GM23248 (cell line): ENCODE results near the gene DYSF. TPM values are rescaled to one million over a fixed set of nuclear protein-coding genes. Genes with fewer than 3 reads are reported as not detected.

ENCODE experiments used
- DNase-seq: peaks from one replicate; pipeline ENCODE4 v3.0.0-alpha.2; 2015
- H2AFZ ChIP-seq: fragments of 200-600 bp; sonication (generic); 2 replicates; pipeline ENCODE4 v1.6.1; 2016; ENCODE audit warnings: antibody characterized with exemption
- H3F3A ChIP-seq: fragments of 200-600 bp; sonication (generic); 2 replicates; pipeline ENCODE4 v1.6.1; 2016; ENCODE audit warnings: mild to moderate bottlenecking, antibody characterized with exemption, mixed run types; ENCODE audit not compliant: insufficient read depth
- H3K27ac ChIP-seq: fragments of 200-600 bp; sonication (generic); 2 replicates; pipeline ENCODE4 v1.5.1; 2016; ENCODE audit warnings: mild to moderate bottlenecking
- H3K27me3 ChIP-seq: fragments of 200-600 bp; sonication (generic); replicated peaks from 2 replicates; pipeline ENCODE4 v1.6.1; 2016; ENCODE audit warnings: mild to moderate bottlenecking; ENCODE audit not compliant: insufficient read depth
- H3K36me3 ChIP-seq: fragments of 200-600 bp; sonication (generic); 2 replicates; pipeline ENCODE4 v1.6.1; 2016; ENCODE audit warnings: low read depth, mild to moderate bottlenecking
- H3K4me1 ChIP-seq: fragments of 200-600 bp; sonication (generic); 2 replicates; pipeline ENCODE4 v1.6.1; 2016; ENCODE audit warnings: mild to moderate bottlenecking; ENCODE audit not compliant: insufficient read depth
- H3K4me2 ChIP-seq: fragments of 200-600 bp; sonication (generic); one replicate; pipeline ENCODE4 v1.6.1; 2016; ENCODE audit warnings: mild to moderate bottlenecking; ENCODE audit not compliant: unreplicated experiment
- H3K4me3 ChIP-seq: fragments of 200-600 bp; sonication (generic); 2 replicates; pipeline ENCODE4 v1.5.1; 2016; ENCODE audit warnings: mild to moderate bottlenecking
- H3K79me2 ChIP-seq: fragments of 200-600 bp; sonication (generic); 2 replicates; pipeline ENCODE4 v1.6.1; 2016; ENCODE audit warnings: mild to moderate bottlenecking; ENCODE audit not compliant: insufficient read depth
- H3K9ac ChIP-seq: fragments of 200-600 bp; sonication (generic); 2 replicates; pipeline ENCODE4 v1.6.1; 2016; ENCODE audit warnings: mild to moderate bottlenecking
- H3K9me2 ChIP-seq: fragments of 200-600 bp; sonication (generic); 2 replicates; pipeline ENCODE4 v1.6.1; 2016; ENCODE audit warnings: mixed run types, mild to moderate bottlenecking, moderate library complexity; ENCODE audit not compliant: insufficient read depth
- H3K9me3 ChIP-seq: fragments of 200-600 bp; sonication (generic); one replicate; pipeline ENCODE4 v1.6.1; 2017; ENCODE audit warnings: low read depth
- H4K20me1 ChIP-seq: fragments of 200-600 bp; sonication (generic); 2 replicates; pipeline ENCODE4 v1.6.0; 2016; ENCODE audit not compliant: insufficient read depth
- EZH2 ChIP-seq: fragments of 200-600 bp; sonication (generic); IDR thresholded peaks from 2 replicates; pipeline ENCODE4 v1.6.1; 2018; ENCODE audit warnings: antibody characterized with exemption, mild to moderate bottlenecking; ENCODE audit not compliant: insufficient read depth, poor library complexity, severe bottlenecking
- EZH2phosphoT487 ChIP-seq: fragments of 200-600 bp; sonication (generic); IDR thresholded peaks from 2 replicates; pipeline ENCODE4 v1.6.1; 2018; ENCODE audit warnings: antibody characterized with exemption, moderate library complexity, mild to moderate bottlenecking, low read depth; ENCODE audit not compliant: insufficient read depth
- WGBS, 2 experiments: methylation state at CpG; one replicate each; pipeline ENCODE4 v1.1.6; 2015 to 2017; ENCODE audit warnings: low lambda C conversion rate in 2 of 2, low coverage in 1 of 2; ENCODE audit errors: missing lambda C conversion rate in 2 of 2; 5-methylcytosine and 5-hydroxymethylcytosine counted together
- in situ Hi-C: fragments of 300-500 bp; cut with MboI; formaldehyde crosslinking; loops from 2 replicates; pipeline ENCODE4 v1.15.0; 2020
- polyA plus RNA-seq: library from polyadenylated mRNA; unstranded; fragments of >200 nt; fragmentation: Nextera tagmentation; extraction: Ambion mirVana; gene quantifications from 2 replicates; pipeline ENCODE4 v1.2.1, GENCODE V29; 2016
- total RNA-seq: library from RNA; depleted of rRNA; stranded (reverse); fragments of >200 nt; shearing (Covaris generic); gene quantifications from 2 replicates; pipeline ENCODE4 v1.2.3, GENCODE V29; 2014

Gene DYSF
- total and polyA plus RNA-seq, 2 experiments from 2014 or later = 0.25 to 0.54 TPM

DNA sequence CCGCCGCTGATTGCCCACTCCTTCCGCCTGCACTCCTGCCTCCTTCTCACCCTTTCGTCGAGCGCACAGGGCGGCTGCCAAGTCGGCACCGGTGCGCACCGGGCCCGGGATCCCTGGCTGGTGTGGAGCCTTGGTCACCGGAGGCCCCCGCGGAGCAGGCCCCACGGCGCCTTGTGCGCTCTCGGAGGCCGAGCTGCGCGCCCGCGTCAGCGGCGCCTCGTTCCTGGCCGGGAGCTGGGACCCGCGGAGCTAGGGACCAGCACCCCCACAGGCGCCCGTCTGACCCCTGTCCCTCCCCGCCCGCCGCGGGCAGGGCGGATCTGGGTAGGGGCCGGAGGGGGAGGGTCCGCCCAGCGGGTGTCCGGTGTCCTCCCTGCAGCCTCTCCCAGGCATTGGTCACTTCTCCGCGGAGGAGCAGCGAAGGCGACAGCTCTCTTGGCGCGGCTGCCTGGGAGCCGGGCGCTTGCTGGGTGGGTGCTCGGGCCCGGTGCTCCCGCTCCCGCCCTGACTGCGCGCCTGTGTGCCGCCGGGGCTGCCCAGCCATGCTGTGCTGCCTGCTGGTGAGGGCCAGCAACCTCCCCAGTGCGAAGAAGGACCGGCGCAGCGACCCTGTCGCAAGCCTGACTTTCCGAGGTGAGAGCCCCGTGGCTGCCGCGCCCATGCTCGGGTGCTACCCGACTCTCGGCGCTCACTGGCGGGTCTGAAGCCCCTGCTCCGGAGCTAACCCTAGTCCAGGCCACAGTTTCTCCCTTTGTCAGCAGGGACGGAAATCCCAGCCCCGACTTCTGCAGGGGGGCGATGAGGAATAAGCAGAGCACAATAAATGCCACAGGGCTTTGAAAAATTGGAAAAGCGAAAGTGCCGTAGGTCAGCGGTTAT lies 13.2 kb downstream of the DYSF start:
- peak overlapping the region; percentile 75 for H2AFZ ChIP-seq
- H3K36me3 ChIP-seq = no peaks in the 10 kb centered on the region
- in situ Hi-C loops = no loop called here
- H3K79me2 ChIP-seq = no peaks in the 10 kb centered on the region
- H3K9me3 ChIP-seq = no peaks in the 10 kb centered on the region
- DNase-seq = peak; percentile 50
- no peaks in the 10 kb centered on the region for H3K9me2 ChIP-seq
- H3K4me3 ChIP-seq = peak overlapping the region; percentile 75
- TF ChIP-seq EZH2phosphoT487 (0 out of 2 replicates have a peak, but pooled peaks have one; percentile 22), EZH2 (peak; percentile 25)
- H3K27ac ChIP-seq = no peak overlapping the region
- no peaks in the 10 kb centered on the region for H3F3A ChIP-seq
- H3K9ac ChIP-seq = peak overlapping the region; percentile 25; the same call in 1 of the 2 replicates
- 1% methylated on average over 60 to 69 of the region's 78 CpGs for WGBS, 2 experiments
- H3K4me1 ChIP-seq = peaks cover 9% of the 10 kb centered on the region
- H4K20me1 ChIP-seq = no peaks in the 10 kb centered on the region
- H3K4me2 ChIP-seq = peak overlapping the region; percentile 88
- peaks cover 59% of the 10 kb centered on the region for H3K27me3 ChIP-seq

DNA sequence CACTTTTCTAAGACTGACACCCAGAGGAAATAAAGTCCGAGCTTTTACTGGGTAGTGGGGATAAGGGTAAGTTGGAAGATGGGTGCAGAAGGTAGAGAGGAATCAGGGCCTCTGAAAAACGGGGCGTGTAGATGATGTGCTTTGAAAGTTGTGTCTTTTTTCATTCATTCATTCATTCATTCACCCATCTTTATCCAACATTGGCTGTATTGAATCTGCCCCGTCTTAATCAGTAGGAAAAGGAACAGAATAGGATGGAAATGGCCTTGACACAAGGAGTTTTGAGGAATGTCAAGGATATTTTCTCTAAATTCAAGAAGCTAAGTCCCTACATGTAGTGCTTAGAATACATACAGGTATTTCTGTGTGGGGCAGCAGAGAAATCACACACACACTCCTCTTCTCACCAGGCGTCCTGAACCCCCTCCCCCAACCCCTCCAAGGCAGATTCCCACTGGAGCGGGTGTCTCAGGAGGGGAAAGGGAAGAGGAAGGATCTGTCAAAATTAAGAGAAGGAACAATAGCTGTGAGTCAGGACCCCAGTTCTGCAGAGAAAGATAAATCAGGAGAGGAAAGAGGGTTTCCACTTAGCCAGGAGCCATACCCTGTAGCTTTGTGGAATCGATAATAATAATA lies 13.9 kb downstream of the DYSF start:
- TF ChIP-seq EZH2phosphoT487 (0 out of 2 replicates have a peak, but pooled peaks have one; percentile 19), EZH2 (no peak)
- Histone ChIP-seq H3K4me3 (peak overlapping the region; percentile 75), H3K36me3 (no peaks in the 10 kb centered on the region), H3K9me3 (no peaks in the 10 kb centered on the region), H3K9me2 (no peaks in the 10 kb centered on the region), H3F3A (no peaks in the 10 kb centered on the region), H3K27me3 (peaks cover 59% of the 10 kb centered on the region), H3K9ac (no peak overlapping the region), H4K20me1 (no peaks in the 10 kb centered on the region), H3K4me2 (peak overlapping the region; percentile 88), H3K79me2 (no peaks in the 10 kb centered on the region), H3K4me1 (peaks cover 11% of the 10 kb centered on the region), H2AFZ (peak overlapping the region; percentile 75), H3K27ac (no peak overlapping the region)
- in situ Hi-C loops = no loop called here
- no peak for DNase-seq
- WGBS, 2 experiments = 20 to 22% methylated on average over 7 of the region's 7 CpGs

DNA sequence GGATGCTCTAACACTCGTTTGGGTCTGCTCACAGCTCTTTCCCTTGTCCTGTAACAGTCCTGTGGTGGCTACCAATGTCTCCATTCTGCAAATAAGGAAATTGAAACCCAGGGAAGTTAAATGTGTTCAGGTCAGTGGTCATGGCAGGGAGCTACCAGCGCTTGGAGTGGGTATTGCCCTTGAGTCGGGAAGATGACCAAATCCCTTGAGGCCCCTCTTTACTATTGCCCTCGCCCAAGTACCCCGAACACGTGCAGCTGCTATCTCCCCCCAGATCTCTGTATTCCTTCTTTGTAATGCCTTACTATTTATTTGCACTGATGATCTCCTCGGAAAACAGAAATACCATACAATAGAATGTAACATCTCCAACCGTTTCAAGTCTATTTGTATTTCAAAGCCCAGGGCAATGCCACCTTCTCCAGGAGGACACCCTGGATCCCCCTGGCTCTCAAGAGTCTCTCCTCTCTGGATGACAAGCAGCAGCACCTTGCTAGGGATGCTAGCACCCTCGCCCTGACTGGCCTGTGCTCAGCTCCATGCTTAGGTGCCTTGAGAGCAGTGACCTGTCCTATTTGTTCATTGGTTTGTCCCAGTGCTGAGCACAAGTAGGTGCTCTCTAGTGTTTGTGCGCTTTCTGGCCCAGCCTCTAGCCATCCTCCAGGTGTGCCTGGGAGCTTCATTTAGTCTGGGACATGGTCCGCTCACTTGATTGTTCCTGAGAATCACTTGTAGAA lies 15.1 kb downstream of the DYSF start:
- H3K4me2 ChIP-seq = no peak overlapping the region

More for the DNA sequence above, 15.1 kb downstream of the DYSF start:
- peaks cover 58% of the 10 kb centered on the region for H3K27me3 ChIP-seq
- no peak overlapping the region for H3K4me3 ChIP-seq
- TF ChIP-seq EZH2 (no peak), EZH2phosphoT487 (no peak)
- 51 to 52% methylated on average over 11 of the region's 11 CpGs for WGBS, 2 experiments
- DNase-seq = no peak
- no peak overlapping the region for H3K27ac ChIP-seq
- H3F3A ChIP-seq = no peaks in the 10 kb centered on the region
- H3K9me2 ChIP-seq = no peaks in the 10 kb centered on the region
- H2AFZ ChIP-seq = no peak overlapping the region
- H3K4me1 ChIP-seq = peaks cover 11% of the 10 kb centered on the region
- H4K20me1 ChIP-seq = no peaks in the 10 kb centered on the region
- H3K79me2 ChIP-seq = no peaks in the 10 kb centered on the region
- no peak overlapping the region for H3K9ac ChIP-seq
- no peaks in the 10 kb centered on the region for H3K9me3 ChIP-seq
- no peaks in the 10 kb centered on the region for H3K36me3 ChIP-seq
- in situ Hi-C loops = no loop called here
